NCI-H82 treated with DMSO at 0.1 percent for 48 hours (cell line): Measurements from ENCODE around the gene CHRDL2.
A peak's percentile ranks its signal among the peaks of the same experiment; 100 is the strongest.
"Not testable (repeated sequence)": the region's sequence is repeated elsewhere in the genome, so short reads cannot be mapped to it uniquely, and the experiment has no call there.

Experiments used
- DNase-seq: peaks from one replicate; lab custom pipeline; 2025; ENCODE audit not compliant: unreplicated experiment; lab: John Stamatoyannopoulos, UW

Gene CHRDL2, protein sequence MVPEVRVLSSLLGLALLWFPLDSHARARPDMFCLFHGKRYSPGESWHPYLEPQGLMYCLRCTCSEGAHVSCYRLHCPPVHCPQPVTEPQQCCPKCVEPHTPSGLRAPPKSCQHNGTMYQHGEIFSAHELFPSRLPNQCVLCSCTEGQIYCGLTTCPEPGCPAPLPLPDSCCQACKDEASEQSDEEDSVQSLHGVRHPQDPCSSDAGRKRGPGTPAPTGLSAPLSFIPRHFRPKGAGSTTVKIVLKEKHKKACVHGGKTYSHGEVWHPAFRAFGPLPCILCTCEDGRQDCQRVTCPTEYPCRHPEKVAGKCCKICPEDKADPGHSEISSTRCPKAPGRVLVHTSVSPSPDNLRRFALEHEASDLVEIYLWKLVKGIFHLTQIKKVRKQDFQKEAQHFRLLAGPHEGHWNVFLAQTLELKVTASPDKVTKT

DNA sequence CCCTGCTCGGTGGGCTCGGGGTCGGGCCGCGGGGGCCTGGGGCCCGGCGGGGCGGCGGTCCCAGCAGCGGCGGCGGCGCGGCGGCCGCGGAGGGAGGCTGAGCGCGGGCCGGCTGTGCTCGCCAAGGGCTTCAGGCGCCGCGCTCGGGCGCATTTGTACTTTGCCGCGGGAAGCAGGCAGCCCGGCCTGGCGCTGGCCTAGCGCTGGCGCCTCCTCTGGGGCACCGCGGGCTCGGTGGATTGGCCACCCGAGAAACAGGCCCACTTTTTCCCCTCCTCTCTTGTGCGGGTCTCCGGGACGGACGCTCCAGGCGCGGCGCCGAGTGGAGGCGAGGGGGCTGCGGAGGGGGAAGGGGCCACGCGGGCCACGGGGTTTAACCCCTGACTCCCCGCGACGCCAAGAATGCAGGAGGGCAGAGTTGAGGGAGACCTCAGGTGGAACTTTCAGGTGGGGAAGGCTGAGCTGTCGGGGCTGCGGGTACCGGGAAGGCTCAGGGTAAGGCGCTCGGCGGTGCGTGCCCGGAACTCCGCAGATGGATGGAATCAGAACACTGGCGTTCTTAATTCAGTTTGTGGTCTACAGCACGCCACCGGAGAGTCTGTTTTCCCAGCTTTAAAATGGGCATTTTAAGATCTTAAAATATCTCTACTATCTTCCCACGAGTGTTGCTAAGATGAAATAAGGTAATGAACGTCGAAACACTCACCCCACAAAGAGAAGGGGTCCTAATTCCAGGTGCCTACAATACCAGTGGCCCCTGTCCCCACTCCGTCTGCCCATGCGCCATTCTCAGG is at the start of gene CHRDL2:
Gene CHRDL2 (minus strand): TSS at position 126 of the 794 bp plus-strand sequence. CDS start 538 bp downstream, outside the sequence.
- no peak for DNase-seq

DNA sequence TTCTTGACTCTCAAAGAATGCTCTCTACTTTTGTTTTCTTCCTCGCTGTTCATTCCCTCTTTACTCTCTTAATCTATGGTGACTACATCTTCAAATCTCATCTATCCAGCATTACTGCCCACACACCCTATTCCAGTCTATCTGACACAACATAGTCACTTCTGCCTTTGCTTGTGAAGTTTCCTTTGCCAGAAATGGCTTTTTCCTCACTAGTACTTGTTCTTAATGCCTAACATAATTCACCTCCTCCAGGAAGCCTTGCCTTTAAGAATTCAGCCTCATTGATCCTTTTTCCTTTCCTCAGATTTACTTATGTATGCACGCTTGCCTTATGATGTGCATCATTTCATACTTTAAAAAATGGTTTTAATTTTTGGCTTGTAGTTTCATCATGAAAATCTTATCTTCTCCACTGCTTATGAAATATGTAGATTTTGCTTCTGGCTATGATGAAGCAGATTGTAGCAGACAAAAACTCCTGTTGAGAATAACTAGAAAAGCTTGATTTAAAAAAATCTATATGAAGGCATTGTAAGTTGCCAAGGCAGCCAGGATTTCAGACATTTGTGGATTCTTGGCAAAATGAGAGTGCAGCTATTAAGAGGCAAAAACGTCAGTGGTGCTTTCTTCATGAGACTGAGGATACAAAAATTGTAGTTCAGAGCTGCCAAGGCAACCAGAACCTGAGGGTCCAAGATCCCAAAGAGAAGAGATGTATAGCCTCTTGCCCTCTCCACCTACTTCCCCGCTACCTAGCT is 49.2 kb upstream of the CHRDL2 start:
- no peak for DNase-seq

DNA sequence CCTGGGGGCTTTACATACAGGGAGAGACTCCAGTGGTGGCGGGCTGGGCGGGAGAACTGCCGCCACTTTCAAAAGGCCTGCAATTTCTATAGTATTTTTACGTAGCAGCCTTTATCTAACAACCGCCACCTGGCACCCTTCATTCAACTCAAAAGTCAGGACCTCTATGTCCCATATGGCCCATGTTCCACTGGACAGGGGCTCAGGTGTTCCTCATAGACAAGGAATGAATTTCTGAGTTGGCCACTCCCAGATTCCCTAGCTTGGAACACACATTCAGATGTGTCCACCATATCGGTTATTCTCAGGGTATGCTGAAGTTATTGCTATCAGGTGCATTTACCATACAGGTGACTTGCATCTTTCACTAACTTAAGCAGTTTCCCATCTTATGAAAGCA is 47.4 kb upstream of the CHRDL2 start:
- no peak for DNase-seq

DNA sequence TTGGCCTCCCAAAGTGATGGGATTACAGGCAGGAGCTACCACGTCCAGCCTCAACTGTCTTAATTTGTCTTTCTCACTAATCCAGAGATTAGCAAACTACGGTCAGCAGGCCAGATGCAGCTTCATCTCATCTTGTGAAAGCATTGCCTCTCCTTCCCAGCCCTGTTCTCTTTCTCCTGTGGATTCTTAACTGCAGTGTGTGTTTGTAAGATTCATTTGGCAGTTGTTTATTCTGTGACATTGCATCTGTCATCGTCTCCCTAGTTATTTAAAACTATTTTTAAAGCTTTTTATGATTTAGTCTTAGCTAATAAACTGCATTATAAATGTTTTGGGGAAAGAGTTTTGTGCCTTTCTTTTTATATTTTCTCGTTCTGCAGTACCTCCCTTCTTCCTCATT is 46.7 kb upstream of the CHRDL2 start:
- peak; percentile 26 for DNase-seq

DNA sequence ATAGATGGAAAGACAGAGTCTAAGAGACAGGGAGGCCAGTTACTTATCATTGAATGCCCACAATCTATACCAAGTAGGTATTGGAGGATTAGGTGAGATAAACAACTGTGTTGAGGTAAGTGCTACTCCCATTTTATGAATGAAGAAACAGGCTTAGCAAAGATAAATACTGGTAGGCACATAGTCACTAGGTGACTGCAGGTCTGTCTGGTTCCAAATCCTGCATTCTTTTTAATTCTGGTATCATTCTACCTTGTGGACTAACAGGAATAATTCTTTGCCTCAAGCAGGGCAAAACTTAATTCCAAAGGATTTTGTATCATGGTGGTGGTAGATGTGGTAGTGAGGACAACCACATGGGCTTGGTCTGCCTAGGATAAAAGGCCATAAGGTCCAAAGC is 45.8 kb upstream of the CHRDL2 start:
- no peak for DNase-seq

DNA sequence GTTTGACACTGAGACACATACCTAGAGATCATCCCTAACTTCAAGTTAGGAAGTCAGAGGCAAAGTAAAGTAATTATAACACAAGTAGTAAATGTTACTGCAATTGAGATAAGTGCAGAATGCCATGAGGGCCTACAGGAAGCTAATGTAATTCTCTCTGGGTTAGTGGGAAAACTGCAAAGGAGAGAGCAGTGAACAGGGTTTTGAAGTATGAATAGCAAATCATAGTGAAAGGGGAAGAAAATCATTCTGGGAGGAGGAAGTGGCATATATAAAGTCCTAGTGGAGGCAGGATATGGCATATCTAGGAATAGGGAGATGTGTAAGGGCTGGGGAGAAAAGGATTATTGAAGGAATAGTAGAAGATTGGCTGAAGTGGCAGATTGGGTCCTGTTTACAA is 45.3 kb upstream of the CHRDL2 start:
- DNase-seq: no peak

DNA sequence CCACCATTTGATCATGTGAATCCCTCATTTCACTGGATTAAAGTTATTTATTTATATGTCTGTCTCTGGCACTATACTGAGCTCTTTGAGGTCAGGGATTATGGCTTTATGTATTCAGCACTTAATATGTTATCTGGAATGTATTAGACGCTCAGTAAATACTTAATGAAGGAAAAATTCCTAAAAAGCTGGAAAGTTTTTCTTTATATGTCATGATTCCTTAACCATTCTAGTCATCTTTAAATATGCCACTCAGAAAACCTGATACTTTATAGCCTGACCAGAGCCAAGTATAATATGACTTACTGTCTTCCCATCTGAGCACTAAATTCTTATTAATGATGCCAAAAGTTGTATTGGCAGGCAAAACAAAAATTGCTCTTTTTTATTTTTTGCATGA is 44.5 kb upstream of the CHRDL2 start:
- DNase-seq: no peak

DNA sequence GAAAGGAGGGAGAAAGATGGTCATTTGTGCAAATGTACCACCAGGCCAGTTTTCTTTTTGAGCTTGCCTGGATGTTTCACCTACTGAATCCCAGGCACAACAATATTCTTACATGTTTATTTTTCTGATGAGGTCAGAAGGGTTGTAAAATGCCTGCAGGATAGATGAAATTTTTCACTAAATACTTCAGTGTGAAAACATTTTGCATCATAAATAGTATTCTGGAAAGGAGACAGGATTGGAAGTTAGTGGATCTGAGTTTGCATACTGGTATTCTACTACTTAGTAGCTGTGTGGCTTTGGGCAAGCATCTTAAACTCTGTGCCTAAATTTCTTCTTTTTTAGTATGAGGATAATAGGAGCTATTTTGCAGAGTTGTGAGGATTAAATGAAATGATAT is 42.2 kb upstream of the CHRDL2 start:
- DNase-seq: no peak

DNA sequence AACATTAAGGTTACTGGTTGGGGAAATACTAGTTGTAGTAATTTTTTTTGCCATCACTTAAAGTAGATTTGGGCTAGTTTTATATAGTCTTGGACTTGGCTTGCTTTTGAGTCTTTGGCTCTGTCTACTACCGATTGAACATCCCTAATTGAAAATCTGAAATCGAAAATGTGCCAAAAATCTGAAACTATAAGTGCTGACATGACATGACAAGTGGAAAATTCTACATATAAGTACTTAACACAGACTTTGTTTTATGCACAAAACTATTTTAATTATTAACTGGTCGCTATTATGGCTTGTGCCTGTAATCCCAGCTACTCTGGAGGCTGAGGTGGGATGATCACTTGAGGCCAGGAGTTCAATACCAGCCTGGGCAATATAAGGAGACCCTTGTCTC is 39.9 kb upstream of the CHRDL2 start:
- DNase-seq: no peak

DNA sequence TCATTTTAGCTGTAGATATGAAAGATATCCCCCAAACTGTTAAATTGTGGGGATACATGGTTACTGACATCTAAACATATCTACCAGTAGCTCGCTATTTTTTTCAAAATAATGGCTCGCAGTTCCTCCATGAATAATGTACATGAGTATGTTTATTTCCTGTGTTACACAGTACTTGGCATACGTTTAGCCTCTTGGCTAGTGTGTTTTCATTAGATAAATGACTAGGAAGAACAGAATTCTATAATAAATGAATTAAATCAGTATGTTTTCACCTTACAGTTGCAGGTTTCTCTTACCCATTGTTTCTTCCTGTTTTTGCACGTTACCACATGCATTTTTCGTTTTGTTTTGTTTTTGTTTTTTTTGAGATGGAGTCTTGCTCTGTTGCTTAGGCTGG is 39.2 kb upstream of the CHRDL2 start:
- DNase-seq: no peak

DNA sequence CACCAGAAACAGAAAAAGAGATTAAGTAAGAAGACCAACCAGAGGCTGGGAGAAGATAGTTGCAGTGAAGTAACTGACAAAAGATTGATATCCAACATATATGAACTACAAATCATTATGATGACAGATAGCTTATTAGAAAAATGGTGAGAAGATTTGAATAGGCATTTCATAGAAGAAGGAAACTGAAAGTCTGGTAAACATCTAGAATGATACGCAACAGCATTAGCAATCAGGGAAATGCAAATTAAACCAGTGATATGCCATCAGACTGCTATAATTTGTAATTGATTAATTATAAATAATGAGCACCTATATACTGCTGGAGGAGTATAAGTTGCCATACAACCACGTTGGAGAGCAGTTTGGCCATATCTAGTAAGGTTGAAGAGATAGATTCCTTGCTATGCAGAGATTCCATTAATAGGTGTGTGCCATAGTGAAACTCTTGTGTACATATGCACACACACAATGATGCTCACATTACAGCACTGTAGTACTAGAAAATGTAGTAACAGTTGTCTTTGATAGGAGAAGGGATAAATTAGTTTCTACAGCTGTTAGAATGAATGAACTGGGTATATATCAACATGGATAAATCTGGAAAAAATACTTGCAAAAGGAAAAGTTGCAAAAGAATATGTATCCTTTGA is 38.0 kb upstream of the CHRDL2 start:
- no peak for DNase-seq

DNA sequence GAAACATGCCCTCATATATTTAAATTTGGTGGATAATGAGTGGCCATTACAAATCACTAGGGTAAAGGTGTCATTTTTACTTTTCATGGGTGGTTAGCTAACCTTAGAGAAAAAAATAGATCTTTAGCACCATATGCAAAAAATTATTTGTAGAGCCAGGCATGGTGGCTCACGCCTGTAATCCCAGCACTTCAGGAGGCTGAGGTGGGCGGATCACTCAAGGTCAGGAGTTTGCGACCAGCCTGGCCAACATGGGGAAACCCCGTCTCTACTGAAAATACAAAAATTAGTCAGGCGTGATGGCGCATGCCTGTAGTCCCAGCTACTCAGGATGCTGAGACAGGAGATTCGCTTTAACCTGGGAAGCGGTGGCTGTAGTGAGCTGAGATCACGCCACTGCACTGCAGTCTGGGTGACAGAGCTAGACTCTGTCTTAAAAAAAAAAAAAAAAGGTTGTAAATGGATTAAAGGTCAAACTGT is 37.0 kb upstream of the CHRDL2 start:
- not testable (repeated sequence) for DNase-seq

DNA sequence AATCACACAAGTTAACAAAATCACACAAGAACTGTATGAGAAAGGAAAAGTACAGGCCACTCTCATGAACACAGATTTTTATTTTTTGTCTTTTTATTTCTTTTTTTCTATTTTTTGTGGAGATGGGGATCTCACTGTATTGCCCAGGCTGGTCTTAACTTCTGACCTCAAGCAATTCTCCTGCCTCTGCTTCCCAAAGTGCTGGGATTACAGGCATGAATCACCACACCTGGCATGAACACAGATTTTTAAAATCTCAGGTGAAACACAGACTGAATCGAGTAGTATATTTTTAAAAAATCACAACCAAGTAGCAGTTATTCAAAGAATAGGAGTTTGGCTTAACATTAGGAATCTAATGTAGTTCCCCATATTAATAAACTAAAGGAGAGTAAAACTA is 35.7 kb upstream of the CHRDL2 start:
- DNase-seq: no peak

DNA sequence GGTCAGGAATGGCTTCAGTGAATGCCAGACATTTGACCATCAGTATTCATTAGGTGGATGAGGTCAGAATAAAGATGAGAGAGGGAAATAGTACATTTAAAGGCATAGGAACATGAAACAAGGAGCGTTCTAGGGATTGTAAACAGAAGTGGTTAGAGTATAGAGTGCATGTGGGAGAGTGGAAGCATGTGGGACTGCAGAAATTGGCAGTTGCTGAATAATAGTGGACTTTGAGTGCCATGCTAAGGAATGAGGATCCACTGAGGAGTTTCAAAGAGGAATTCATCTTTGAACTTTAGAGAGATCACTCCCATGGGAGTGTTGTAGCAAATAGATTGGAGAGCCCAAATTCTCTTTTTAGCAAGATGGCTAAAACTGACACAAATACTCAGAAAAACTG is 25.3 kb upstream of the CHRDL2 start:
- no peak for DNase-seq

DNA sequence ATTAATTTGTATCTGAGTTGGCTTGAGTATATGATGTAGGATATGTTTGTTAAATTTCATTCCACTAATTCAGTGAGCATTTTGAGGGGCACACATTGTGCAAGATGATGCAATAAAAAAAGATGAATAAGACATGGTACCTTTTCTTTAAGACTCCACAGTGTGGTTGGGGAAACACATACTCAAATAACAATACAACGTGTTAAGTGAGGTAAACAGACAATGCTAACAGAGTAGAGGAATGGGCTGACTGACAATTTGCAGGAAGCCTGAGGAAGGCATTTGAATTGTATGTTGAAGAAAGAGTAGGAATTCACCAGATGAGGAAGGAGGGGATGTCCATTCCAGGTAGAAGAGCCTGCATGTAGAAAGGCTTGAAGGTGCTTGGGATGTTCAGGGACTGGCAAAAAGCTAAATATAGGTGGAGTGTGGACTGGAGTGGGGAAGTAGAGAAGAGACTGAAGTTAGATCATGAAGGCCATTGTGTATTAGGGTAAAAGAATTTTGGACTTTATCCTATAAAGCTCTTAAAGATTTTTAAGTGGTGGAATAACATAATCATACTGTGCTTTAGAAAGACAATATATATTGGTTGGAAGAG is 24.3 kb upstream of the CHRDL2 start:
- no peak for DNase-seq

DNA sequence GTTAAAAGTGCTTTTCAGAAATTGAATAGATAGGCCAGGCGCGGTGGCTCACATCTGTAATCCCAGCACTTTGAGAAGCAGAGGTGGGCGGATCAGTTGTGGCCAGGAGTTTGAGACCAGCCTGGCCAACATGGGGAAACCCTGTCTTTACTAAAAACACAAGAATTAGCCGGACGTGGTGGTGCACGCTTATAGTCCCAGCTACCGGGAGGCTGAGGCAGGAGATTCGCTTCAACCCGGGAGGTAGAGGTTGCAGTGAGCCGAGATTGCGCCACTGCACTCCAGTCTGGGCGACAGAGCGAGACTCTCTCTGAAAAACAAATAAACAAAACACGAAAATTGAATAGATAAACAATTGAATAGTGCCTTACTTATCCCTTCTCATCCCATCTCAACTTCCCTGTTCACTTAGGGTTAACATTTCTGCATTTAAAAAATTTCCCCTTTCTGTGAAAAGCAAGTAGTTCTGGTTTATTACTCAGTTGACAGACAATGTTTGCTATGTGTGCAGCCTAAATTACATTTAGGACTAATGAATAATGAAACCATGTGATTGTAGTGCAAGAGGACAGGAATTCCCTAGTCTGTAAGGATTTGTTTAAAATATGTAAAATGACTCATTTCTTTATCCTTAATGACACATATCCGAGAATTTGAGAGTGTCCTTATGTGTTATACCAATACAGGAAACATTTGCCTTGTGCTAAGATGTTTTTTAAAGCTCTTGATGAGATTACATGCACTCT is 23.5 kb upstream of the CHRDL2 start:
- no peak for DNase-seq

DNA sequence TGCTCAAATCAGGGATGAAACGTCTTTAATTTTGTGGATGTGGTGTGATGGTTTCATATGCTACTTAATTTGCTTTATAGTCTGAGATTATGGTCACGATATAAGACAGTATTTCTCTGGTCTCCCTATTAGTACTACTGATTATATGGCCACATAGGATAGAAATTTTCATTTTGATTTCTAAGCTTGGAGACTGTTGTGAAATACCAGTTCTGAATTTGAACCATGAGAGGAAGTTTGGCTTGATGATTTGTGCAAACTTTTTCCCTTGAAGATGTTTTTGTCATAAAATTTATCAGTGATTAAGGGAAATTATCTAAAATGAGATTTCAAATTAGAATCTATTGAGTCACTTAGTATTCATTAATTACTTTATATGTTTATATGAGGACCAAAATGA is 20.1 kb upstream of the CHRDL2 start:
- no peak for DNase-seq

DNA sequence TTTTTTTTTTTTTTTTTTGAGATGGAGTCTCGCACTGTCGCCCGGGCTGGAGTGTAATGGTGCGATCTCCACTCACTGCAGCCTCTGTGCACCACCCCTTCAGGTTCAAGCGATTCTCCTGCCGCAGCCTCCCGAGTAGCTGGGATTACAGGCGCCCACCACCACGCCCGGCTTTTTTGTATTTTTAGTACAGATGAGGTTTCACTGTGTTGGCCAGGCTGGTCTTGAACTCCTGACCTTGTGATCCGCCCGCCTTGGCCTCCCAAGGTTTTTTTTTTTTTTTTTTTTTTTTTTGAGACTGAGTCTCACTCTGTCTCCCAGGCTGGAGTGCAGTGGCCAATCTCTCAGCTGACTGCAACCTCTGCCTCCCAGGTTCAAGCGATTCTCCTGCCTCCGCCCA is 19.4 kb upstream of the CHRDL2 start:
- DNase-seq: not testable (repeated sequence)

DNA sequence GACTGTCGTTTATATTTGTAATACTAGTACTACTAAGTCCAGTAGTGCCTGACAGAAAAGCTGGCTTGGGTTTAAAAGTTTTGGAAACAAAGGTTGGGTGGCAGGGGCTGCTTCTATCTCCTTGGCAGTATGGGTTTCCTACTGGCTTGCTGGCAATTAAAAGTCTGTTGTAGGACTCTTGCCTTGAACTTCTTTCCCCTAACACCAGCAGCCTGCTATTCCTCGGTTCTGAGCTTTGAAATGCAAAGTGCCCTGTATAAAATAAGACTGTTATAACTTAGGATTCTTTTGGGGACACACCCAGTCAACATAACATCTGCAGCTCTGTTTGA is 18.7 kb upstream of the CHRDL2 start:
- no peak for DNase-seq
